Lung (tissue), 12 donors: Measurements from ENCODE around the gene GRIPAP1. TPM values are rescaled to one million over a fixed set of nuclear protein-coding genes. Genes with fewer than 3 reads are reported as not detected.

Source experiments
- ATAC-seq: fragments of 200-7000 bp; cut with Tn5 transposase; one replicate; pipeline ENCODE4 v1.9.1; 2020; ENCODE audit warnings: moderate number of reproducible peaks; ENCODE audit not compliant: insufficient read depth, low FRiP score
- DNase-seq, 3 donors: peaks; one replicate each; pipeline ENCODE4 v3.0.0-alpha.2; 2013 to 2017
- H3K27ac ChIP-seq, 2 donors: one replicate each; pipeline ENCODE4 v1.5.1; 2013; ENCODE audit warnings: mild to moderate bottlenecking in 2 of 2, moderate library complexity in 2 of 2, control low read depth in 1 of 2, inconsistent platforms in 1 of 2, low read depth in 1 of 2, low read length in 1 of 2
- H3K27me3 ChIP-seq, 3 donors: one replicate each; pipeline ENCODE4 v1.5.1; 2013; ENCODE audit warnings: low read length in 2 of 3; ENCODE audit not compliant: control insufficient read depth in 3 of 3, insufficient read depth in 3 of 3
- H3K36me3 ChIP-seq, 4 donors: one replicate each; pipeline ENCODE4 v1.5.1; 2013; ENCODE audit warnings: low read length in 4 of 4, mild to moderate bottlenecking in 1 of 4, moderate library complexity in 1 of 4; ENCODE audit not compliant: control insufficient read depth in 4 of 4, insufficient read depth in 4 of 4
- H3K4me1 ChIP-seq, 5 donors: one replicate each; pipeline ENCODE4 v1.5.1; 2013; ENCODE audit warnings: low read length in 5 of 5, mild to moderate bottlenecking in 2 of 5, moderate library complexity in 1 of 5; ENCODE audit not compliant: control insufficient read depth in 5 of 5, insufficient read depth in 5 of 5
- H3K4me3 ChIP-seq: one replicate; pipeline ENCODE4 v1.5.1; 2013; ENCODE audit warnings: mild to moderate bottlenecking, control low read depth, moderate library complexity
- H3K9ac ChIP-seq, 2 donors: one replicate each; pipeline ENCODE4 v1.5.1; 2013; ENCODE audit warnings: low read length in 2 of 2, control low read depth in 1 of 2; ENCODE audit not compliant: insufficient read depth in 1 of 2
- H3K9me3 ChIP-seq, 4 donors: one replicate each; pipeline ENCODE4 v1.5.1; 2013; ENCODE audit warnings: low read length in 3 of 4, mild to moderate bottlenecking in 1 of 4, moderate library complexity in 1 of 4; ENCODE audit not compliant: control insufficient read depth in 4 of 4, insufficient read depth in 3 of 4
- WGBS, 2 donors: extraction: QIAGEN DNeasy Blood & Tissue Kit; methylation state at CpG; one replicate each; pipeline ENCODE4 v1.1.7; 2013; 5-methylcytosine and 5-hydroxymethylcytosine counted together
- polyA plus RNA-seq, 2 donors: library from polyadenylated mRNA; stranded (reverse); fragments of 200-250 nt; gene quantifications; one replicate each; pipeline ENCODE4 v1.2.1, GENCODE V29; 2013
- total RNA-seq, 2 donors: library from RNA; depleted of rRNA in 1 of 2; stranded (reverse); fragments of >200 nt in 1 of 2; gene quantifications; one replicate each; pipeline ENCODE4 v1.2.1, GENCODE V29; 2014 to 2021
- TF ChIP-seq, protein P1 (sequence below): IDR thresholded peaks from 2 replicates; pipeline ENCODE4 v1.5.1; 2012; ENCODE audit warnings: mild to moderate bottlenecking; ENCODE audit errors: control extremely low read depth, extremely low read depth
- donor health status: control.
- donor health status: control.
- donor health status: Bipolar disorder and iron deficiency.
- donor health status: healthy.
- donor health status: DM: yes; HTN: yes; CAD: no.

The GRIPAP1 gene
- total and polyA plus RNA-seq, 4 donors = 29.2 to 48.9 (median 34.2) TPM

DNA sequence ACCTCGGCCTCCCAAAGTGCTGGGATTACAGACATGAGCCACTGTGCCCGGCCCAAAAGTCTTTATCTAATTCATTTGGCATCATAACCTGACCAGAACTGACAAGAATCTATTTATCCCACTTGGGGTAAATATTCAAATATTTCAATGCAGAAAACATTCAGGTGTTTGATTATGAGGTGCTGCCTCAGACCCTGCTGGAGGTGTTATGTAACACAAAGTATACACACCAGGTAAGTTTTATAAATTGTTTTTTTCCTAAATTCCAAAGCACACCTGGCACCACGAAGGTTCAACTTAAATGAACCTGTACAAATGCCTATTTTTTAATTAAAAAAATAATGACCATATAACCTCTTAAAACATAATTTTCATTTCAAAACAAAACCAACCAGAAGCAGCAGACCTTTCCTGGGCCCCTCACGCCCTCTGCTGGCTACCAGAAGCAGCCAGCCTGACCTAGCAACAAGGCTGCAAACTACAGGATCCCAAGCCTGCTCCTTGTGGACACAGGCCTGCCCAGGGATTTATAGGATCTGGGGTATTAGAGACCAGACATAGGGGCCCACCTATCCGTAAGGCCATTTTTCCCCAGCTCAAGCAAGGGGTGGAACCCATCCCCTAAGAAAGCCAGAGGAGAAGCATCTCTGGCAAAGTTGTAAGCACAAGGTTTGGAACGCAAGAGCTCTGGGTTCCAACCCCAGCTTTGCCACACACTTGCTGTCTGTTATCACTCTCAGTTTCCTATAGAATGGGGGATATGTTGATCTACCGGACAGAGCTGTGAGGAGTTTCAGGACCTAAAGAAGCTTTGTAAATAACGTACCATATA lies 56.3 kb downstream of the GRIPAP1 start:
- Histone ChIP-seq H3K4me1 (peaks cover 0 to 4% (median 0%) of the 10 kb centered on the region in 5 donors), H3K9me3 (peaks cover 0 to 3% (median 0%) of the 10 kb centered on the region in 4 donors), H3K9ac (no peak overlapping the region), H3K27ac (no peak overlapping the region), H3K4me3 (no peak overlapping the region), H3K27me3 (peaks cover 0 to 3% (median 0%) of the 10 kb centered on the region in 3 donors), H3K36me3 (peaks cover 0 to 5% (median 2%) of the 10 kb centered on the region in 4 donors)
- peak; percentile 43 to 61 (median 51) for DNase-seq
- no peak for ATAC-seq
- 55 to 57% methylated on average over 7 to 8 of the region's 8 CpGs for WGBS, 2 donors
- TF ChIP-seq, protein P1, sequence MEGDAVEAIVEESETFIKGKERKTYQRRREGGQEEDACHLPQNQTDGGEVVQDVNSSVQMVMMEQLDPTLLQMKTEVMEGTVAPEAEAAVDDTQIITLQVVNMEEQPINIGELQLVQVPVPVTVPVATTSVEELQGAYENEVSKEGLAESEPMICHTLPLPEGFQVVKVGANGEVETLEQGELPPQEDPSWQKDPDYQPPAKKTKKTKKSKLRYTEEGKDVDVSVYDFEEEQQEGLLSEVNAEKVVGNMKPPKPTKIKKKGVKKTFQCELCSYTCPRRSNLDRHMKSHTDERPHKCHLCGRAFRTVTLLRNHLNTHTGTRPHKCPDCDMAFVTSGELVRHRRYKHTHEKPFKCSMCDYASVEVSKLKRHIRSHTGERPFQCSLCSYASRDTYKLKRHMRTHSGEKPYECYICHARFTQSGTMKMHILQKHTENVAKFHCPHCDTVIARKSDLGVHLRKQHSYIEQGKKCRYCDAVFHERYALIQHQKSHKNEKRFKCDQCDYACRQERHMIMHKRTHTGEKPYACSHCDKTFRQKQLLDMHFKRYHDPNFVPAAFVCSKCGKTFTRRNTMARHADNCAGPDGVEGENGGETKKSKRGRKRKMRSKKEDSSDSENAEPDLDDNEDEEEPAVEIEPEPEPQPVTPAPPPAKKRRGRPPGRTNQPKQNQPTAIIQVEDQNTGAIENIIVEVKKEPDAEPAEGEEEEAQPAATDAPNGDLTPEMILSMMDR = peak; percentile 56

DNA sequence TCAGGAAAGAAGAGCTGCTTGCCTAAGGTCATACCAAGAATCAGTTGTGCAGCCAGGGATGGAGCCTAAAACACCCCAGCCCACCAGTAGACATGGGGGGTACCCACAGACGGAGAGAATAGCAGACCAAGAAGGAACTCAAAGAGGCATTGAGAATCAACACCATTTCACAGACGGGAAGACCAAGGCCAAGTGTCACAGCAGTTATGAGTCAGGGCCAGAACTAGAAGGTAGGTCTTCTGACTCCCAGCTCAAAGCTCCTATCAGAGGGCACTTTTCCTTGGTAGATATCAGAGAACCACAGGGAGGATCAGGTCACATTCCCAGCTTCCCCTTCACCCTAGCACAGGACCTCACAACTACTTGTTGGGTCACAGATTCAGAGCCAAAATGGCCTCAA lies 59.2 kb downstream of the GRIPAP1 start:
- peaks cover 0 to 2% (median 0%) of the 10 kb centered on the region in 4 donors for H3K9me3 ChIP-seq
- peak overlapping the region in 1 of 2 donors; percentile 20 for H3K27ac ChIP-seq
- peaks cover 0 to 5% (median 0%) of the 10 kb centered on the region in 5 donors for H3K4me1 ChIP-seq
- no peak for ATAC-seq
- no peak overlapping the region for H3K9ac ChIP-seq
- no peak overlapping the region for H3K4me3 ChIP-seq
- peaks cover 0 to 3% (median 0%) of the 10 kb centered on the region in 3 donors for H3K27me3 ChIP-seq
- H3K36me3 ChIP-seq = peaks cover 0 to 5% (median 2%) of the 10 kb centered on the region in 4 donors
- no peak for DNase-seq
- TF ChIP-seq, protein P1 = no peak
- 77 to 95% methylated on average over 2 of the region's 2 CpGs for WGBS, 2 donors

DNA sequence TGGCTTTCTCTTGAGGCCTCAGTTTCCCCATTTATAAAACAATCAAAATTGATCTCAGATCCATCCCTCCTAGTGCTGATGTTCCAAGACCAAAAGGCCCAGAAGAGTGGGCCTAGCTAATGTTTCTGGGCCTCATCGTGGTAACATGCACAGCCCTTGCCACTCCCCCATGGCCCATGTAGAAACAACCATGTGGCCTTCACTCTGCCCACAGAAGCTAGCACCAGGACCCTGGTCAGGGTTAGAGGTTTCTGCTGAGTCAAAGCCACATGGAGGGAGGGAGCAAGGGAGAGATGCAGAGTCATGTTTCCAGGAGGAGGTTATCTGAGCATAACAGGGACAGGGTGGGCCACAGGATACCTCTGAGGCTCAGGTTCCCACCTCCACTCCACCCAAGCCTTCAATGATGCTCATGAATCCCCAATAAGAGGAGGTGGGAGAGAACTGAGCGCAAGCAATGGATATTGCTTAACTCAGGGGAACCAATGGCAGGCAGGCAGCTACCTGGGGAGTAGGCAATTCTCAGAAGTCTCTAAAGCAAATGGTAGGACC lies 61.6 kb downstream of the GRIPAP1 start:
- H3K36me3 ChIP-seq = peaks cover 0 to 5% (median 3%) of the 10 kb centered on the region in 4 donors
- DNase-seq (no peak), ATAC-seq (no peak)
- H3K9ac ChIP-seq = no peak overlapping the region
- H3K27ac ChIP-seq = no peak overlapping the region
- WGBS, 2 donors = 57 to 73% methylated on average over 2 of the region's 2 CpGs
- peaks cover 0 to 4% (median 0%) of the 10 kb centered on the region in 5 donors for H3K4me1 ChIP-seq
- H3K4me3 ChIP-seq = no peak overlapping the region
- peaks cover 0 to 2% (median 0%) of the 10 kb centered on the region in 4 donors for H3K9me3 ChIP-seq
- TF ChIP-seq, protein P1 = no peak
- H3K27me3 ChIP-seq = no peaks in the 10 kb centered on the region
